Measurements from ENCODE around the gene MED23. TPM values are rescaled to one million over a fixed set of nuclear protein-coding genes. Genes with fewer than 3 reads are reported as not detected.

Gene MED23, protein sequence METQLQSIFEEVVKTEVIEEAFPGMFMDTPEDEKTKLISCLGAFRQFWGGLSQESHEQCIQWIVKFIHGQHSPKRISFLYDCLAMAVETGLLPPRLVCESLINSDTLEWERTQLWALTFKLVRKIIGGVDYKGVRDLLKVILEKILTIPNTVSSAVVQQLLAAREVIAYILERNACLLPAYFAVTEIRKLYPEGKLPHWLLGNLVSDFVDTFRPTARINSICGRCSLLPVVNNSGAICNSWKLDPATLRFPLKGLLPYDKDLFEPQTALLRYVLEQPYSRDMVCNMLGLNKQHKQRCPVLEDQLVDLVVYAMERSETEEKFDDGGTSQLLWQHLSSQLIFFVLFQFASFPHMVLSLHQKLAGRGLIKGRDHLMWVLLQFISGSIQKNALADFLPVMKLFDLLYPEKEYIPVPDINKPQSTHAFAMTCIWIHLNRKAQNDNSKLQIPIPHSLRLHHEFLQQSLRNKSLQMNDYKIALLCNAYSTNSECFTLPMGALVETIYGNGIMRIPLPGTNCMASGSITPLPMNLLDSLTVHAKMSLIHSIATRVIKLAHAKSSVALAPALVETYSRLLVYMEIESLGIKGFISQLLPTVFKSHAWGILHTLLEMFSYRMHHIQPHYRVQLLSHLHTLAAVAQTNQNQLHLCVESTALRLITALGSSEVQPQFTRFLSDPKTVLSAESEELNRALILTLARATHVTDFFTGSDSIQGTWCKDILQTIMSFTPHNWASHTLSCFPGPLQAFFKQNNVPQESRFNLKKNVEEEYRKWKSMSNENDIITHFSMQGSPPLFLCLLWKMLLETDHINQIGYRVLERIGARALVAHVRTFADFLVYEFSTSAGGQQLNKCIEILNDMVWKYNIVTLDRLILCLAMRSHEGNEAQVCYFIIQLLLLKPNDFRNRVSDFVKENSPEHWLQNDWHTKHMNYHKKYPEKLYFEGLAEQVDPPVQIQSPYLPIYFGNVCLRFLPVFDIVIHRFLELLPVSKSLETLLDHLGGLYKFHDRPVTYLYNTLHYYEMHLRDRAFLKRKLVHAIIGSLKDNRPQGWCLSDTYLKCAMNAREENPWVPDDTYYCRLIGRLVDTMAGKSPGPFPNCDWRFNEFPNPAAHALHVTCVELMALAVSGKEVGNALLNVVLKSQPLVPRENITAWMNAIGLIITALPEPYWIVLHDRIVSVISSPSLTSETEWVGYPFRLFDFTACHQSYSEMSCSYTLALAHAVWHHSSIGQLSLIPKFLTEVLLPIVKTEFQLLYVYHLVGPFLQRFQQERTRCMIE (N-terminal part only)
- total RNA-seq, result 10 to 100 TPM; 56.7 to 59.5 TPM
- polyA plus RNA-seq (2013, experiment 1 of 2), result 33.8 TPM
- 41.5 TPM for polyA plus RNA-seq (2013, experiment 2 of 2)
- total RNA-seq, result 67.0 to 175 (median 122) reads per million in 172 experiments

GRCh38 chr6:131627724-131628682 lies at the start of gene MED23:
Gene MED23 (minus strand): TSS chr6:131628242. CDS start chr6:131628049, 193 bp downstream.
- H3K9me3 ChIP-seq (ENCODE audit: control insufficient read depth in 1 of 2, insufficient read depth in 1 of 2, low read length in 2 of 2), result no peaks in the 10 kb centered on the region
- H3K27ac Mint-ChIP-seq, result peak within 1 kb of the TSS; percentile 86
- peaks cover 43% of the 10 kb centered on the region for H3K4me1 Mint-ChIP-seq (ENCODE audit: low read depth)
- DNase-seq (peak; percentile 89 to 98 (median 95)), ATAC-seq (ENCODE audit: poor library complexity) (peak; percentile 93)
- ChIA-PET CTCF (interaction anchor here (0.7 to 3.3 kb wide), 19 partner anchors 9 to 1597 kb away, joined by 3 to 14 read pairs (median 5); partner anchors contain the start of gene ENPP3), POLR2A (interaction anchor here (0.6 to 2.0 kb wide), 18 partner anchors 8 to 1051 kb away, joined by 3 to 10 read pairs (median 3); no protein-coding TSS in a partner anchor)
- peaks cover 8% of the 10 kb centered on the region for H3K4me1 ChIP-seq (ENCODE audit: insufficient read depth, low read length)
- intact Hi-C loops (cut with DNase I, micrococcal nuclease), result loop anchor here (1.0 to 5.0 kb wide), 5 partner anchors 445 to 743 kb away; partner anchors contain the start of gene EPB41L2 (in 1 of the 2)
- H3K27me3 ChIP-seq (ENCODE audit: control insufficient read depth in 1 of 2, insufficient read depth in 2 of 2, low read length in 2 of 2), result no peaks in the 10 kb centered on the region
- H3K36me3 Mint-ChIP-seq (ENCODE audit: low read depth), result peaks cover 50% of the 10 kb centered on the region
- H3K27me3 Mint-ChIP-seq, result no peaks in the 10 kb centered on the region
- peak within 1 kb of the TSS; percentile 67 to 76 for H3K27ac ChIP-seq (ENCODE audit: low read depth in 1 of 2, low read length in 2 of 2)
- peak; percentile 99 for TF ChIP-seq CTCF (IDR thresholded peaks at IDR 0.05)
- peak within 1 kb of the TSS; percentile 98 for H3K4me3 Mint-ChIP-seq
- peaks cover 23% of the 10 kb centered on the region for H3K36me3 ChIP-seq (ENCODE audit: insufficient read depth, low read length)
- peak within 1 kb of the TSS; percentile 86 for H3K4me3 ChIP-seq (ENCODE audit: low read length)
- no peaks in the 10 kb centered on the region for H3K9me3 Mint-ChIP-seq

GRCh38 chr6:131673184-131673583 lies 45.1 kb upstream of the MED23 start:
- no peaks in the 10 kb centered on the region for H3K27me3 Mint-ChIP-seq
- no peaks in the 10 kb centered on the region for H3K9me3 ChIP-seq (ENCODE audit: control insufficient read depth in 1 of 2, insufficient read depth in 1 of 2, low read length in 2 of 2)

More at GRCh38 chr6:131673184-131673583, 45.1 kb upstream of the MED23 start:
- ChIA-PET POLR2A (no interaction called here), CTCF (no interaction called here)
- H3K36me3 Mint-ChIP-seq (ENCODE audit: low read depth), result no peaks in the 10 kb centered on the region
- no peaks in the 10 kb centered on the region for H3K9me3 Mint-ChIP-seq
- TF ChIP-seq CTCF (IDR thresholded peaks at IDR 0.05), result no peak
- Histone ChIP-seq H3K27ac (ENCODE audit: low read depth in 1 of 2, low read length in 2 of 2) (no peak overlapping the region), H3K4me1 (ENCODE audit: insufficient read depth, low read length) (no peaks in the 10 kb centered on the region), H3K27me3 (ENCODE audit: control insufficient read depth in 1 of 2, insufficient read depth in 2 of 2, low read length in 2 of 2) (no peaks in the 10 kb centered on the region), H3K36me3 (ENCODE audit: insufficient read depth, low read length) (no peaks in the 10 kb centered on the region), H3K4me3 (ENCODE audit: low read length) (no peak overlapping the region)
- no peak overlapping the region for H3K27ac Mint-ChIP-seq
- H3K4me1 Mint-ChIP-seq (ENCODE audit: low read depth), result no peaks in the 10 kb centered on the region
- ATAC-seq (ENCODE audit: poor library complexity) (no peak), DNase-seq (no peak)
- intact Hi-C loops (cut with DNase I, micrococcal nuclease), result no loop called here
- H3K4me3 Mint-ChIP-seq, result no peak overlapping the region
